GM10248 (cell line): Measurements from ENCODE around the gene ZNF506.
A peak's percentile ranks its signal among the peaks of the same experiment; 100 is the strongest.

Experiments
- CTCF ChIA-PET: fragments of 300-600 bp; sonication (Branson Sonifier 250); formaldehyde crosslinking; extraction: SDS; loops from one replicate; lab custom pipeline; 2021; ENCODE audit warnings: antibody characterized with exemption; lab: Yijun Ruan, JAX
- POLR2A ChIA-PET: fragments of 350-650 bp; sonication (Branson Sonifier 250); formaldehyde crosslinking; extraction: SDS; loops from one replicate; lab custom pipeline; 2020; ENCODE audit warnings: antibody characterized with exemption; lab: Yijun Ruan, JAX
- DNase-seq: peaks from one replicate; pipeline ENCODE4 v3.0.0; 2012; ENCODE audit errors: extremely low spot score
- TF ChIP-seq, protein P1 (sequence below): IDR thresholded peaks from 2 replicates; pipeline ENCODE4 v1.5.1; 2012; ENCODE audit warnings: mild to moderate bottlenecking, low read depth; ENCODE audit errors: extremely low read depth, missing control alignments, control extremely low read depth

ZNF506 gene

DNA sequence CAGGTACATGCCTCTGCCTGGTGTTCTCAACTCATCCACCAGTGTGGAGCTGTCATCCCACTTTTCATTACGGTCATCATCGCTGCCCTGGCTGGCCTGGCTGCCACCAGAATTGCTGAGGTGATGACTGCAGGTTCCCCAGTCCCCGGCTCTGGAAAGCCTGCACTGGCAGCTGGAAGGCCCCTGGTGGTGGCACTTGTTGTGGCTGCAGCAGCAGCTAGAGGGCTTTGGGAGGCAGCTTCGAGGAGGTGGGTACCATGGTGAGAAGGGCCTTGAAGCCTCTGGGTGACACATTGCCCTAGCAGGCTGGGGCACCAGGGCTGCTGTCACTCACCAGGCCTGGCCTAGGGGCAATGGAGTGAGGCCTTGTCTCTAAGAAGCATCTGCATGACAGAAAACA, 63.4 kb downstream of the ZNF506 start:
- ChIA-PET CTCF (interaction anchor here (1.4 kb wide), 1 partner anchor 12 kb away, joined by 3 read pairs; no protein-coding TSS in a partner anchor), POLR2A (no interaction called here)
- DNase-seq: no peak
- TF ChIP-seq, protein P1, sequence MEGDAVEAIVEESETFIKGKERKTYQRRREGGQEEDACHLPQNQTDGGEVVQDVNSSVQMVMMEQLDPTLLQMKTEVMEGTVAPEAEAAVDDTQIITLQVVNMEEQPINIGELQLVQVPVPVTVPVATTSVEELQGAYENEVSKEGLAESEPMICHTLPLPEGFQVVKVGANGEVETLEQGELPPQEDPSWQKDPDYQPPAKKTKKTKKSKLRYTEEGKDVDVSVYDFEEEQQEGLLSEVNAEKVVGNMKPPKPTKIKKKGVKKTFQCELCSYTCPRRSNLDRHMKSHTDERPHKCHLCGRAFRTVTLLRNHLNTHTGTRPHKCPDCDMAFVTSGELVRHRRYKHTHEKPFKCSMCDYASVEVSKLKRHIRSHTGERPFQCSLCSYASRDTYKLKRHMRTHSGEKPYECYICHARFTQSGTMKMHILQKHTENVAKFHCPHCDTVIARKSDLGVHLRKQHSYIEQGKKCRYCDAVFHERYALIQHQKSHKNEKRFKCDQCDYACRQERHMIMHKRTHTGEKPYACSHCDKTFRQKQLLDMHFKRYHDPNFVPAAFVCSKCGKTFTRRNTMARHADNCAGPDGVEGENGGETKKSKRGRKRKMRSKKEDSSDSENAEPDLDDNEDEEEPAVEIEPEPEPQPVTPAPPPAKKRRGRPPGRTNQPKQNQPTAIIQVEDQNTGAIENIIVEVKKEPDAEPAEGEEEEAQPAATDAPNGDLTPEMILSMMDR: no peak

DNA sequence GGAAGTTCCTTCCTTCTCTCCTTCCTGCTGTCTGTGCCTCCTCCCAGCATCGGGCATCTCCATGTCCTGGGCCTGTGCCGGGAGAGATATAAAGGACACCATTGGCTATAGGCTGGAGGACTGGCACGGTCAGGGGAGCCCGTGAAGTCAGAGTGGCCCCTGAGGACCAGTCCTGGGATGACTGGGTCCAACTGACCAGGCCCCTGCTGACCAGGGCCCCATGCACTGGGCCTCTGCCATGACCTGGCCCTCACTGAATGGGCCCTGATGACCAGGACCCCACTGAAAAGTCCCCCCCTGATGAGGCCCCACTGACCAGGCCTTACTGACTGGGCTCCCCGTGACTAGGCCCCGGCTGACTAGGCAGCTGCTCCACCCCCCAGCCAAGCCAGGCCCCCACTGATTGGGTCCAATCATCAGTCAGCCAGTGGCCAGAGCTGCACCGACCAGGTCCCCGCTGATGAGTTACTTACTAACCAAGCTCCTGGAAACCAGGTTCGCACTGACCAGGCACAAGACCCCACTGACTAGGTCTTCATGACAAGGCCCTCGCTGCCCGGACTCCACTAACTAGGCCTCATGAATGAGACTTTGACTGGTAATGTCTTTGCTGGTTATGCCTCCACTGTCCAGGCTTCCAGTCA, 68.7 kb downstream of the ZNF506 start:
- TF ChIP-seq, protein P1: no peak
- DNase-seq: no peak
- ChIA-PET CTCF (no interaction called here), POLR2A (no interaction called here)

DNA sequence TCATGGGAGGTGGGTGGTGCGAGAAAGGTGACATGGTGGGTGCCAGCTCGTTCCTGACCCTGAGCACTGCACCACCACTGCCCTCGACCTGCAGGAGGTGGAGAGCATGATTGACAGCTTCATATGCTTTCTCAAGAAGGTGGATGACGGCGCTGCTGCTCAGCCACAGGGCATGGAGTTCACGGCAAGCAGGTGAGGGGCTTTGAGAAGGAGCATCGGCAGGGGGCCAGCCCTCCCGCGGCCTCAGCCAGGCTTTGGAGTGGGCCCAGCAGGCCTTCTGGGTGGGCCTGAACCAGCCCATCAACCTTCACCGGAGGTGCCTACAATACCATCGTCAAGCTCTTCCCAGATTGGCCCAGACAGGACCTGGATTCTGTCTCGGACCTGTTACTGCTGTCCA, 69.7 kb downstream of the ZNF506 start:
- TF ChIP-seq, protein P1: no peak
- ChIA-PET CTCF (no interaction called here), POLR2A (no interaction called here)
- DNase-seq: no peak

DNA sequence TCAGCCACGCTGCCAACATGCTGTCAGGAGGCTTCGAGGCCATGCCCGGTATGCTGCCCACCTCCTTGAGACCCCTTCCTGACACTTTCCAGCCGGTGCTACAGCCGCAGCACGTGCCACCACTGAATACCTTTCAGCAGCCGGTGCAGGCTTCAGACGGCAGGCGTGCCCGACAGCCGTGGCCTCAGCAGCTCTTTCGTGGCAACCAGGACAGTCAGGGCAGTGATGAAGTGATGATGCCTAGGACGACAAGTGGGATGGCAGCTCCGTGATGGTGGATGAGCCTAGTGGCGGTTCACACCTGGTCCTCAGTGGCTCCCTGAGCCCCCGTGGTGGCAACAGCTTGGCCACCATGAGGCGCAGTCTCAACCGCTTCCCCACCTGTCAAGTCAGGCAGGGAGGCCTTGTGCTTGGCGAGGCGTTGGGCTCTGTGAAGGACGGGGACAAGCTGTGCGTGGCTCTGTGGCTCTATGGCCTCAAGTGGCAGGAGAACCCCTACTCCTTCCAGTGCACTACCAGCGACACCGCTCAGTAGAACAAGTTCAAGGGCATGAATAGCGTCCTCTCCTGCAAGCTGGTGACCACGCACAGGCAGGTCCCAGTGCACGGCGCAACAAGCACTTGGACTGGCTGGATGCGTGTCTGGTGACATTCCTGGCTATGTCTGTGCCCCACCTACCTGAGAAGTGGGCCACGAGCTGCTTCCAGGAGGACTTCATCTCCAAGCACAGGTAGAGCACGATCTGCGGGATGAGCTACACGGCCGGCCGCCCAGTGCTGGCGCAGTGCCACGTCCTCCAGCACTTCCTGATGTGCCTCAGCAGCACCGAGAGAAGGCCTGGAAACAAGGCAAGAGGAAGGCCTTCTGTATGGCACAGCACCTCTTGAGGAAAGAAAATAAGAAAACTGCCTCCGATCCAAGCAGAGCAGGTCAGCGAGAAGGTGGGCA, 70.4 kb downstream of the ZNF506 start:
- TF ChIP-seq, protein P1: no peak
- DNase-seq: peak; percentile 16
- POLR2A ChIA-PET: no interaction called here
- CTCF ChIA-PET: no interaction called here

DNA sequence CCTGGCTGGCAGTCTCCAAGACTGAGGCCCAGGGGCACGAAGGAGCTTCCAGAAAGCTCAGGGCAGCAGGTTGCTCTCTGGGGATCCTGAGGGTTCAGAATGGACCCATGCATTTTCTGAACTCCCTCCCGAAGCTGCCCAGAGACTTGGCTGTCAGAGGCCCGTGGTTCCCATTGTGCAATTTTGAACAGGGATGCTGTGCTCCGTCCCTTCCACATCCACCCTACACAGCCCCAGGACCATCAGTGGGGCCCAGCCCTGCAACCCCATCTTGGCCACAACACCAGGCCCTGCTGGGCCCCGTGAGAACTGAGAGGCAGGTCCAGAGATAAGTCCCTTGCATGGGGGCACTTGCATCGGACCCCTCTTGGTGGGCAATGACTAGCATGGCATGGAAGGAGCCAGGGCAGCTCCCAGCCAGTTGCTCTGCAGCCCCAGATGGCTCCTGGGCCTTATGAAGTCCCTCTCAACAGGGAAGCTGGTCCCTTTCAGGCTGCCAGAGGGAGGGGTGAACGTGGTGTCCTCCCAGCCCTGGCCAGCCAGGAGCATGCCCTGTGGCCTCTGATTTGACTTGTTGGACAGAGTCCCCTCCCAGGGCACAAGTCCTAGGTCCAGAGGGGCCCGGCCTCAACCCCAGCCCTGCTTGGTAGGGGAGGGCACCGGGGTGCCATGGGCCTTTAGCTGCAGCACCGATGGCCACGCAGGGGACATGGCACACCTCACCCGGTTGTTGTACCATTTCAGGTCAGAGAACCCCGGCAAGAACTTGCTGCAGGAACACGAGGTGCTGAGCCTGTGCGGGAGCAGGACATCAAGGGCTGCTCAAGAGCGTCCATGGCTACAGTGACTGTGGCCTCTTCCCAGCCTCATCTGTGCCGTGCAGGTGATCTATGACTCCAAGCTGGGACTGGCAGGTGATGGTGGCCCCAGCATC, 71.4 kb downstream of the ZNF506 start:
- CTCF ChIA-PET: no interaction called here
- DNase-seq: no peak
- POLR2A ChIA-PET: no interaction called here
- TF ChIP-seq, protein P1: no peak
